Measurements from ENCODE around the gene ZNF175.

- TF ChIP-seq TARDBP (IDR thresholded peaks at IDR 0.05) = no peak
- TF ChIP-seq SUZ12 (IDR thresholded peaks at IDR 0.05) = no peak
- no peak for TF ChIP-seq SP1 (IDR thresholded peaks at IDR 0.05)
- TF ChIP-seq BHLHE40 (IDR thresholded peaks at IDR 0.05; ENCODE audit: borderline replicate concordance) = no peak
- TF ChIP-seq FOXK2 (IDR thresholded peaks at IDR 0.05) = no peak
- TF ChIP-seq ZNF384 (IDR thresholded peaks at IDR 0.05) = no peak
Observed at GRCh38 chr19:51576850-51577249, 5.8 kb downstream of the ZNF175 start.
